Osteoblast (primary cell): ENCODE data around the gene POU3F4. TPM values are rescaled to one million over a fixed set of nuclear protein-coding genes. Genes with fewer than 3 reads are reported as not detected.

ENCODE experiments used
- DNase-seq: peaks from one replicate; pipeline ENCODE4 v3.0.0; 2011; ENCODE audit warnings: low spot score, mixed read lengths; ENCODE audit not compliant: insufficient read length; ENCODE audit errors: missing footprints
- H2AFZ ChIP-seq: 2 replicates; pipeline ENCODE4 v1.6.0; 2011; ENCODE audit warnings: mild to moderate bottlenecking, low read length
- H3K27ac ChIP-seq: 2 replicates; pipeline ENCODE4 v1.5.1; 2011; ENCODE audit warnings: mild to moderate bottlenecking, low read depth, low read length, moderate library complexity
- H3K27me3 ChIP-seq: 2 replicates; pipeline ENCODE4 v1.6.0; 2012; ENCODE audit warnings: mild to moderate bottlenecking, control low read depth, inconsistent platforms, low read length, moderate library complexity; ENCODE audit not compliant: insufficient read depth
- H3K36me3 ChIP-seq: 2 replicates; pipeline ENCODE4 v1.5.1; 2011; ENCODE audit warnings: mild to moderate bottlenecking, low read length, control low read depth, moderate library complexity; ENCODE audit not compliant: insufficient read depth
- H3K4me1 ChIP-seq: 2 replicates; pipeline ENCODE4 v1.5.1; 2011; ENCODE audit warnings: mild to moderate bottlenecking, low read length, control low read depth, moderate library complexity; ENCODE audit not compliant: insufficient read depth
- H3K4me2 ChIP-seq: 2 replicates; pipeline ENCODE4 v1.6.0; 2011; ENCODE audit warnings: mild to moderate bottlenecking, low read length; ENCODE audit not compliant: insufficient read depth
- H3K4me3 ChIP-seq: fragments of 200-600 bp; sonication (generic); 3 replicates; pipeline ENCODE4 v1.5.1; 2012; ENCODE audit warnings: mild to moderate bottlenecking, low read length, inconsistent platforms; ENCODE audit not compliant: insufficient read depth
- H3K79me2 ChIP-seq: 2 replicates; pipeline ENCODE4 v1.6.0; 2012; ENCODE audit warnings: mild to moderate bottlenecking, low read length, control low read depth, inconsistent platforms; ENCODE audit not compliant: insufficient read depth
- H3K9me3 ChIP-seq: 2 replicates; pipeline ENCODE4 v1.5.1; 2011; ENCODE audit warnings: low read depth, low read length, control low read depth
- H4K20me1 ChIP-seq: 2 replicates; pipeline ENCODE4 v1.6.0; 2012; ENCODE audit warnings: mild to moderate bottlenecking, low read length, control low read depth; ENCODE audit not compliant: insufficient read depth
- total RNA-seq: library from RNA; depleted of rRNA; stranded (reverse); fragments of >200 nt; gene quantifications from 2 replicates; pipeline ENCODE4 v1.2.3, GENCODE V29; 2012
- TF ChIP-seq, protein P1 (sequence below): IDR thresholded peaks from 2 replicates; pipeline ENCODE4 v1.5.1; 2011; ENCODE audit warnings: mild to moderate bottlenecking, low read depth, low read length, moderate library complexity; ENCODE audit errors: extremely low read depth

POU3F4 gene
- total RNA-seq, 1 donor: not detected

DNA sequence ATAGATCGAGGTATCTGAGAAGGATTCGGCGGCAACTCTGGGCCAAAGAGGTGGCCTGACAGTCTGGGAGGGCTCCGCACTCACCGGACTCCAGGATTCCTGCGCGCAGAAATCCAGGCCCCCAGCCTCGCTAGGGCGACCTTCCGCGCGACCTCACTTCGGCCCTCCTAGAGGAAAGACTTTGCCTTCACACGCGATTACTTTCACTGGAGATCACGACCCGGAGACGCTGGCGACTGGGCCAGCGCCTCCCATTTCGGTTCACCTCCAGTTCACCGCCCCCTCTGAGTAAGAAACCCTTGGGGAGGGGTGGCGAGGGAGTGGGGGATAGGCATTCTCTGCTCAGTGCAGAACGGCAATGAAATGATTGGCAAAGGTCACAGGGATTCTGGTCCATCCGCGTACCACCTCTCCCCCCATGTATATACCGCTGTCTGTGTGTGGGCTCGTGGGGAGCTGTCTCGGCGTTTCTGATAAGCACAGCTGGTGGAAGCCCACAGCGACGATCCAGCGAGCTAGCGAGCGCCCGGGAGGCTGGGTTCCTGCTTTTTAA lies 2.5 kb downstream of the POU3F4 start:
- Histone ChIP-seq H3K9me3 (no peaks in the 10 kb centered on the region), H3K27ac (no peak overlapping the region), H3K4me1 (no peaks in the 10 kb centered on the region), H3K36me3 (no peaks in the 10 kb centered on the region), H4K20me1 (no peaks in the 10 kb centered on the region), H3K4me2 (no peak overlapping the region), H2AFZ (no peak overlapping the region), H3K4me3 (no peak overlapping the region), H3K27me3 (no peaks in the 10 kb centered on the region), H3K79me2 (no peaks in the 10 kb centered on the region)
- TF ChIP-seq, protein P1, sequence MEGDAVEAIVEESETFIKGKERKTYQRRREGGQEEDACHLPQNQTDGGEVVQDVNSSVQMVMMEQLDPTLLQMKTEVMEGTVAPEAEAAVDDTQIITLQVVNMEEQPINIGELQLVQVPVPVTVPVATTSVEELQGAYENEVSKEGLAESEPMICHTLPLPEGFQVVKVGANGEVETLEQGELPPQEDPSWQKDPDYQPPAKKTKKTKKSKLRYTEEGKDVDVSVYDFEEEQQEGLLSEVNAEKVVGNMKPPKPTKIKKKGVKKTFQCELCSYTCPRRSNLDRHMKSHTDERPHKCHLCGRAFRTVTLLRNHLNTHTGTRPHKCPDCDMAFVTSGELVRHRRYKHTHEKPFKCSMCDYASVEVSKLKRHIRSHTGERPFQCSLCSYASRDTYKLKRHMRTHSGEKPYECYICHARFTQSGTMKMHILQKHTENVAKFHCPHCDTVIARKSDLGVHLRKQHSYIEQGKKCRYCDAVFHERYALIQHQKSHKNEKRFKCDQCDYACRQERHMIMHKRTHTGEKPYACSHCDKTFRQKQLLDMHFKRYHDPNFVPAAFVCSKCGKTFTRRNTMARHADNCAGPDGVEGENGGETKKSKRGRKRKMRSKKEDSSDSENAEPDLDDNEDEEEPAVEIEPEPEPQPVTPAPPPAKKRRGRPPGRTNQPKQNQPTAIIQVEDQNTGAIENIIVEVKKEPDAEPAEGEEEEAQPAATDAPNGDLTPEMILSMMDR: no peak
- peak; percentile 49 for DNase-seq

- no peaks in the 10 kb centered on the region for H3K79me2 ChIP-seq
- H3K4me1 ChIP-seq: no peaks in the 10 kb centered on the region
- no peak overlapping the region for H3K27ac ChIP-seq
- TF ChIP-seq, protein P1: no peak
- no peaks in the 10 kb centered on the region for H3K9me3 ChIP-seq
- no peak overlapping the region for H2AFZ ChIP-seq
- no peaks in the 10 kb centered on the region for H3K27me3 ChIP-seq
- H3K36me3 ChIP-seq: no peaks in the 10 kb centered on the region
- no peak overlapping the region for H3K4me3 ChIP-seq
- H3K4me2 ChIP-seq: no peak overlapping the region
- no peaks in the 10 kb centered on the region for H4K20me1 ChIP-seq
- peak; percentile 8 for DNase-seq
Observed at GRCh38 chrX:83511208-83511607, 3.1 kb downstream of the POU3F4 start.

DNA sequence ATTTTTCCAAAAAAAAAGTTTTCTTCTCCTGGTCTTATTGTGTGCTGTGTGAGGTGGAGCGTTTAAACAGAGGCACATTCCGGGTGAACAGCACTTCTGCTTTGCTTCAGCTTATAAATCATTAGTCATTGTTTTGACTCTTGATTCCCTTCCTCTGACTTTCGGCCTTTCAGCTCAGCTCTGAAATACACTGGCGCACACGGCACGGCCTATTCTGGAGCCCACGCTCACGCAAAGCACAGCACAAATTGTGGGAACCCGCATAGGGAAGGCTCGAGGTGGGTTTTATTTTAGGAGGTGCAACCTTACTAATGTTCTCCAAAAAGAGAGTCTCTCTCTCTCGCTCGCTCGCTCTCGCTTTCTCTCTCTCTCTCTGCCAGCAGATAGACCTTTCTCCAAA lies 4.0 kb downstream of the POU3F4 start:
- no peaks in the 10 kb centered on the region for H3K27me3 ChIP-seq
- H2AFZ ChIP-seq: no peak overlapping the region
- TF ChIP-seq, protein P1: no peak
- H3K36me3 ChIP-seq: no peaks in the 10 kb centered on the region
- no peaks in the 10 kb centered on the region for H4K20me1 ChIP-seq
- H3K27ac ChIP-seq: no peak overlapping the region
- no peak overlapping the region for H3K4me2 ChIP-seq
- no peak for DNase-seq
- H3K79me2 ChIP-seq: no peaks in the 10 kb centered on the region
- H3K4me1 ChIP-seq: no peaks in the 10 kb centered on the region
- no peak overlapping the region for H3K4me3 ChIP-seq
- no peaks in the 10 kb centered on the region for H3K9me3 ChIP-seq

- no peaks in the 10 kb centered on the region for H3K9me3 ChIP-seq
- H3K4me3 ChIP-seq: no peak overlapping the region
- TF ChIP-seq, protein P1: no peak
Observed at GRCh38 chrX:83516597-83516996, 8.5 kb downstream of the POU3F4 start.

More at GRCh38 chrX:83516597-83516996, 8.5 kb downstream of the POU3F4 start:
- Histone ChIP-seq H3K36me3 (no peaks in the 10 kb centered on the region), H4K20me1 (no peaks in the 10 kb centered on the region), H3K27ac (no peak overlapping the region), H2AFZ (no peak overlapping the region), H3K27me3 (no peaks in the 10 kb centered on the region), H3K4me2 (no peak overlapping the region), H3K79me2 (no peaks in the 10 kb centered on the region), H3K4me1 (no peaks in the 10 kb centered on the region)
- DNase-seq: no peak
